Stimulated activated CD8-positive, alpha-beta memory T cell treated with anti-CD3 and anti-CD28 coated beads, Interleukin-12 subunit alpha, Interleukin-12 subunit beta, amount 100 ng/mL, for 24 hours (primary cell): ENCODE data around the gene CHAT.

Experiments used
- DNase-seq: peaks from one replicate; pipeline ENCODE4 v3.0.0-alpha.2; 2020; ENCODE audit errors: extremely low read depth

CHAT gene

DNA sequence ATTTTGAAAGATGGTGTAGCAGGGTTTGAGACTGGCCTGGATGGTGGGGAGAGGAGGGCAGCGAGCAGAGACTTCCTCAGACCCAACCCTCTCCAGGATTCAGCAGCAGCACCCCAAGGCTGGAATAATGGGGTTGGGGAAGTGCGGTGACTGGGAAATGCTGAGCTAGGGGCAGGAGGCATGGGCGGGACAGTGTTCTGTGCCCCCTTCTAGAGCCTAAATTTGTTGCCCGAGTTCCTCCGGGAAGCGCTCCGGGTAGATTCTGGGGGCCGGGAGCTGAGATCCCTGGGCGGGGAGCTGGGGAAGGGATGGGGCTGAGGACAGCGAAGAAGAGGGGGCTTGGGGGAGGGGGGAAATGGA, at the start of gene CHAT:
CHAT (plus strand) TSS at position 156 of the 360 bp plus-strand sequence; CDS start at position 309, 153 bp downstream.
- DNase-seq, result no peak

DNA sequence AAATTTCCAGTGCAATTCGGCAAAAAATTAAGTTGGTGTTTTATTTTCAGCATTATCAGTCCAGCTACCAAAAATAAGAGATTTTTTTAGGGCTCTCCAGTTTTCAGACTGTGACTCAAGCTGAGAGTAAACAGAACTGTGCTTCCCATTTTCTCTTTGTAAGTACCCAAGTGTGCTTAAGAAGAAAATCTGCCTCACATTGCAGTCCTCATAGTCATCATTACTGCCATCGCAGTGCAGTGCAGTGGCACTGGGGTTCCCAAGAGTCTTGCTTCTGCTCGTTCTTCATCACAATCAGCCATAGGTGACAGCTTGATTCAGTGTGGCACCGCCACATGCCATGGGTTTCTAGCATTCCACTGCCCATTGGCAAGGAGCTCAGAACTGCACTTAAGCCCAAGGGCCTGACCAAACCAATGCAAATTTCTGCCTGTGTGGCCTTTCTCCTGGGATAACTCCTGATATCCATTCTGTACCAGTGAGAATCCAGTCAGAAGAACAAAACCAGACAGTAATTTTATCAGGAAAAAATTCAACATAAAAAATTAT, 49.3 kb upstream of the CHAT start:
- no peak for DNase-seq

DNA sequence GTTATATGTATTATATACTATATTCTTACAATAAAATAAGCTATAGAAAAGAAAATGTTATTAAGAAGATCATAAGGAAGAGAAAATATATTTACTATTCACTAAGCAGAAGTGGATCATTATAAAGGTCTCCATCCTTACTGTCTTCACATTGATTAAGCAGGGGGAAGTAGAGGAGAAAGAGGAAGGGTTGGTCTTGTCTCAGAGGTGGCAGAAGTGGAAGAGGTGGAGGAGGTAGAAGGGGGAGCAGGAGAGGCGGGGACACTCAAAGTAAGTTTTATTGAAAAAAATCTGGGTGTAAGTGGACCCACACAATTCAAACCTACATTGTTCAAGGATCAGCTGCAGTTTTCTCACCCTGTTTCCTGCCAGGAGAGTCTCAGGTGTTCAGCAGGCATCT, 46.0 kb upstream of the CHAT start:
- no peak for DNase-seq

DNA sequence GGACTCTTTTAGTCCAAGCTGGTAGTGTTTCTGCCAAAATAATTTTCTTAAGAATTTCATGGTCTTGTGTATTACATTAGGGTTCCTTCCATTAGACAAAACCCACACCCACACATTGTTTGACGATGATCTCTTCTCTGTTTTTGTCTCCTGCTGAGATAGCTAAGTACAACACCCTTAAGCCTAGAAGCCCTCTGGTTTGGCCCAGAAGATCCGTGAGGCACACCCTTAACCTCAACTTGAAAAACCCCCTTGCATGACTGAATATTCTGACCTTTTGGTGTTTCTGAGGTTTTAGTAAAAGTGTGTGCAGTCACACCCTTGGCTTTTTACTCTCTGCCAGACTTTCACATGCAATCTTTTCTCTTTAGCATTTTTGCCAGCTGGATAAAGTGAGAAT, 45.6 kb upstream of the CHAT start:
- DNase-seq, result no peak

DNA sequence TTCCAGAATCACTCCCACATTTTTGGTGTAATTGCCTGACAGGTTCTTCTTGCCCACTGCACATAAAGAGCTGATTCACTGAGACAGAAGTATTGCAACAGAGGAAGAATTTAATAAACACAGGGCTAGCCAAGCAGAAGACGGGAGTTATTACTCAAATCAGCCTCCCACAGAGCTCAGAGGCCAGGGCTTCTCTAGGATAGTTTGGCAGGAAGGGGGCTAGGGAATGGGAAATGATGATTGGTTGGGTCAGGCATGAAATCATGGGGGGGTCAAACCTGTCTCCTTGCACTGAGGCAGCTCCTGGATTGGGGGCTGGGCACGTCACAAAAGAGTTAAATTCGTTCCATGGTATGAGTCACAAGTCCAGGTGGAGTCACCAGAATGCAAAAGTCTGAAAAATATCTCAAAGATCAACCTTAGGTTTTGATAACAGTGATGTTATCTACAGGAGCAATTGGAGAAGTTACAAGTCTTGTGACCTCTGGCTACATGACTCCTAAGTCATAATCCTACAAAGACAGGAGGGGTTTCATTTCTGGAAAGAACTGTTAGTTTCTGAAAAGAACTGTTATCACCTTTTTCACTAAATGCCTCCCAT, 44.7 kb upstream of the CHAT start:
- DNase-seq, result no peak

DNA sequence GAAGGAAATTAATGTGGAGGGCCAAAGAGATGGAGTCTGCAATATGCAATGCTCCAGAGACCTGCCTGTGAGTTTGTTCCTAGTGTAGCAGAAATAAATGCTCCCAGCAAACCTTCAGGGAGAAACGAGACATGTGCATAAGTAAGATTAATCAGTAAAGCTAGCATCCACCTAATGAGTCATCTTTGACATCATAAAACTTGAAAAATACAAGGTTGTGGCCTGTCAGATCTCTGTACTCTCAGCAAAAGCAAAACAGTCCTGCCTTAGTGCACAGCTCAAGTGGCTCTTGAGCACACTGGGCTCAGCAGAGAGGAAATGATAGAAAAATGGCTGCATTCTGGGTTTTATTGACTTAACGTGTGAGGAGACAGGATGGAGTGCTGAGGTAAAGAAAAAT, 42.4 kb upstream of the CHAT start:
- DNase-seq, result no peak

DNA sequence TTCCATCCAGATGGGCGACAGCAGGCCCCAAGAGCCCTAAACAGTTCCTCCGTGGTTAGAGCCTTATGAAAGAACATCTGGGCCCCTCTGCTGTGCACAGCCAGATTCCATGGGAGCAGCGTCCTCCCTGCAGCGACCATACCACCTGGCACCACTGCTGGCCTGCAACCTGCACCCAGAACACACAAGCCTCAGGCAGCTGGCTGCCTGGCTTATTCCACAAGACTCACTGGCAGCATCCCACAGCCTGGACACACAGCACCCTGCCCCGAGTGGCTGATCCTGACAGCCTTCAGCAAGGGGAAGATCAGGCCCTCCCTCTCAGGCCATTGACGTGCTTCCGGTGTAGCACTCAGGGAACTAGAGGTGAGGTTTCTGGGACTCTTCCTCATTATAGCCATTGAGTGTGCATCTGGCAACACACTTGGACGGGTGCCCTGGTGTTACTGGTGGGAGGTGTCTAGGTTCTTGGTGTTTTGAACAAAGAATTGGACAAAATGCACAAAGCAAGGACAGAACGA, 41.2 kb upstream of the CHAT start:
- no peak for DNase-seq

DNA sequence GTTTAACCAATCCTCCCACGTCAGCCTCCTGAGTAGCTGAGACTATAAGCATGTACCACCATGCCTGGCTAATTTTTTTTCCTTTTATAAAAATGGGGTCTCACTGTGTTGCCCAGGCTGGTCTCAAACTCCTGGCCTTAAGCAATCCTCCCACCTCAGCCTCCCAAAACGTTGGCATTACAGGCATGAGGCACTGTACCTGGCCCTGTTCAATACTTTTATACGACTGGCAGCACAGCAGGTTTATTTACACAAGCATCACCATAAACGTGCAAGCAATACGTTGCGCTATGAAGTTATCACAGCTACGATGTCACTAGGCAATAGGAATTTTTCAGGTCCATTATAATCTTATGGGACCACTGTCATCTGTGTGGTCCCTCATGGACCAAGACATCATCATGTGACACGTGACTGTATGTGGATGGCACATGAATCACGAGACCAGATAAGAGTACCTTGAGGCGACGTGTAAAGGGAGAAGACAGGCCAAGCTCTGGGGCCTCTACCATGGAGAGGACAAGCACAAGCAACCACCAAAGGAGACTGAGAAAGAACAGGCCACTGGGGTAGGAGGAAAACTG, 38.3 kb upstream of the CHAT start:
- no peak for DNase-seq

DNA sequence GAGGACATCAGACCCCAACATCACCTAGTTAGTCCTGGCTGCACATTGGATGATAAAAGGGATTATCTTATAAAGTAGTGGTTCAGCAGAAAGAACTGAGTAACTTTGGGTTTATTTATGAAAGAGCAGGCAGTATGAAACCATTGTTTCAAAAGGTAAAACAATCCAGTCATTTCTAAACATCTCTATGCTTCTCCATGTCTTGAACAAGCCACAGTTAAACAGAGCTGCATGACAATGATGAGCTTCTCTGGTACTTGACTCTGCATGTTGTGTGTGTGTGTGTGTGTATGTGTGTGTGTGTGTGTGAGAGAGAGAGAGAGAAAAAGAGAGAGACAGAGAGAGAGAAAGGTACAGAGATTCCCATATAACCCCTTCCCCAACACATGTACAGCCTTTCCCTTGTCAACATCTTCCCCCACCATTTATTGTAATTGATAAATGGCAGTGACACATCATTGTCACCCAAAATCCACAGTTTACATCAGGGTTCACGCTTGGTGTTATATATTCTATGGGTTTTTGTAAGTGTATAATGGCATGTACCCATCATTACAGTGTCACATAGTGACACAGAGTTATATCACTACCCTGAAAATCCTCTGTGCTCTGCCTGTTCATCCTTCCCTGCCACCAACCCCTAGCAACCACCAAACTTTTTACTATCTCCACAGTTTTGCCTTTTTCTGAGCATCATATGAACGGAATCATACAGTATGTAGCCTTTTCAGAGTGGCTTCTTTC, 36.5 kb upstream of the CHAT start:
- DNase-seq, result no peak

DNA sequence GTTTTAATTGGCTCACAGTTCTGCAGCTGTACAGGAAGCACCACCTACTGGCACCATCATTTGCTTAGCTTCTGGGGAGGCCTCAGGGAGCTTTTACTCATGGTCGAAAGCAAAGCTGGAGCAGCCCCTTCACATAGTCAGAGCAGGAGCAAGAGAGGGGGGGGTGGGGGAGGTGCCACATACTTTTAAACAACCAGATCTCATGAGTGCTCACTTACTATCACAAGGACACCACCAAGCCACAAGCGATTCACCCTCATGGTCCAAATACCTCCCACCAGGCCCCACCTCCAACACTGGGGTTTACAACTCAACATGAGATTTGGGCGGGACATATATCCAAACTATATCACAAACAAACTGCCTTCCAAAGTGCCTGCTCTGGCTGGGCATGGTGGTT, 35.4 kb upstream of the CHAT start:
- no peak for DNase-seq

DNA sequence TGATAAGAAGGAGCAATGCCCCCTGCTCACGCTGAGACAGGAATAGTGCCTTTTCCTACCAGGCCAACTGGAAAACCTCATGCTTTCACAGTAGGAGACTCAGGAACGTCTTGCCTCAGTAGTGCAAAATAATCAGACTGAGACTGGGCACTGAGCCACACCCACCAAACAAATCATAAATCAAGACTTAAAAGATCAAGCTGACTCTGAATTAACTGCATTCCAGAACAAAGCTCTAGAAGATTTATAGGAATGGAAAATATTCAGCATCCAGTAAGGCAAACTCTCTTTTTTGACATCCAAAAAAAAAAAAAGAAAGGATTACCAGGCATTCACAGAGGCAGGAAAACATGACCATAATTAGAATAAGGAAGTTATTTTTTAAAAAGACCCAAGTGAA, 34.2 kb upstream of the CHAT start:
- no peak for DNase-seq

DNA sequence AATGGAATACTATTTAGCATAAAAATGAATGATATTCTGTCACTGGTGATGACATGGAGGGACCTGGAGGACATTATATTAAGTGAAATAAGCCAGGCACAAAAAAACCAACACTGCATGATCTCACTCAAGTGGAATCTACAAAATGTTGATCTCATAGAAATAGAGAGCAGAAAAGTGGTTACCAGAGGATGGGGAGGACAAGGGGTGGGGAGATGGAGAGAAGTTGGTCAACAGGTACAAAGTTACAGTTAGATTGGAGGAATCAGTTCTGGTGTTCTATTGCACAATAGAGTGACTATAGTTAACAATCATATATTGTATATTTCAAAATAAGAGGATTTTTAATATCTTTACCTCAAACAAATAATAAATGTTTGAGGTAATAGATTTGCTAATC, 28.4 kb upstream of the CHAT start:
- DNase-seq, result no peak

DNA sequence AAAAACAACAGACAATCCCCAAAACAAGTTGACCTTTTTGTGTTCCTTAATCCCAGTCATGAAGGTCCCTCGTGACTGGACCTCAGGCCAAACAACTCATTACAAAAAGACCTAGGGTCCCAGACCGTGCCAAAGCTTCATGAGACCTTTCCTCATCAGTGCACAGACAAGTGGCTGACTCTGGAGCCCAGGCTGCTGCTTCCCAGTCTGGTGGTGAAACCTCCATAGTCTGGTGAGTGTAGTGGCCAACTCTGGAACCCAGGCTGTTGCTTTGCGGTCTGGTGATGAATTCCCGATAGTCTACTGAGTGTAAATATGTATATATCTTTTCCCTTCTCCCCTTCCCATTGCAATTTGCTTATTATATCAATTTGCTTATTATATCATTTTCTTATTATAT, 25.9 kb upstream of the CHAT start:
- DNase-seq, result no peak

DNA sequence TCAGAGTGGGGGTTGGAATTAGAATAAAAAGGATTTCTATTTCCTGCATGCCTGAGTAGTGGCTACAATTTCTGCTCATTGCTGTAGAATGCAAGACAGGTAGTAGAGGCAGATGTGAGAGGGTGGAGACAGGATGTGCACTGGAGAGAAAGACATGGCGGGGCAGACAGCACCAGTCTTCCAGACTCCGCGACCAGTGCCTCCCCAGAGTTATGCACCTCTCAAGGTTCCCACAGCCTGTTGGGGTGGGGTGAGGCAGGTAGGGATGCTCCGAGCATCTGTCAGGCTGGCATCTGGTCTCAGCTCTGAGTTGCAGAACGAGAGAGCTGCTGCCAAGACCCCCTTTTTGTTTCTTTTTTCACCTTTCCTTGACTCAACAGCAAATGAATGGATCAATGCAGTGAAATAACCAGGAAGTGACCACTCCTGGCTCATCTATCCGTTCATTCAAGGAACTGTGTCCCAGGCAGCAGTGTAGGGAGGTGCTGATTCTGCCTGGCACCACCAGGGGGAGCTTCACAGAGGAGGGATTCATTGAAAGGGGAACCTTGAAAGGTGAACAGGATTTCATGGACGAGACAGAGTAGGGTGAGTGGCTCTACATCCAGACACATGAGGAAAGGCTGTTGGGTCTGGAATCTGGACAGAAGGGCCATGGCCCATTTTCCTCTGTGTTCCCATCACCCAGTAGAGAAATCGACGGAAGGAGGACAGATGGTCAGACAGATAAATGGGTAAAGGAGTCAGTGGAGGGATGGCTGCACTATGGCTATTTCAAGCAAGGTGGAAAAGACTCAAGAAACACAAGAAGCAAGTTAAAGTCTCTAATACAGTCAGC, 20.9 kb upstream of the CHAT start:
- no peak for DNase-seq

DNA sequence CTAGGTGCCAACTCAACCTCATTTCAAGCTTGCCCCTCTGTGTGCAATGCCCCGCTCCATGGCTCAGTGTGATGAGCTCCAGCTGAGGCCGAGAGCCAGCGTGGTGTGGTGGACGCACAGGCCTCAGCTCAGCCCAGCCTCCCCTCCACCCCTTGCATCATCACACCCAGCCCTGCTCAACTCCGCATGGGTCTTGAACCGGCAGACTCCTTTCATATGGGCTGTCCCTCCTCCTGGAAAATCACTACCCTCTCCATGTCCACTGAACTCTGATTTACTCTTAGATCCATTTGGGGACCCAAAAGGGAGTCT, 20.3 kb upstream of the CHAT start:
- DNase-seq, result no peak

DNA sequence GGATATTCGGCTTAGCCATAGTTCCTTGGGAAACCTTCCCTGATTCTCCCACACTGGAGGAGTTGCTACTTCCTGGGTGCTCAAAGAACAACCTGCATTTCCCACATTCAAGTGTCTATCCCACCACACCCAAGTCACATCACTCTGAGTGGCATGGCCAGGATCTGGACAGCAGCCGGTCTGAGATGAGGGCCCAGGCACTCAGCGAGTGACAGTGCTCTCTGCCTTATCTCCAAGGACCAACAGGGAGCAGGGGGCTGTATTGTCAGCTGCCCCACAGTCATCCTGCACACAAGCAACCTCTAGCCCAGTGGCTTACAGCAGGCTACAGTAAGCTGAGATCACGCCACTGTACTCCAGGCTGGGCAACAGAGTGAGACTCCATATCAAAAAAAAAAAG, 19.8 kb upstream of the CHAT start:
- no peak for DNase-seq

DNA sequence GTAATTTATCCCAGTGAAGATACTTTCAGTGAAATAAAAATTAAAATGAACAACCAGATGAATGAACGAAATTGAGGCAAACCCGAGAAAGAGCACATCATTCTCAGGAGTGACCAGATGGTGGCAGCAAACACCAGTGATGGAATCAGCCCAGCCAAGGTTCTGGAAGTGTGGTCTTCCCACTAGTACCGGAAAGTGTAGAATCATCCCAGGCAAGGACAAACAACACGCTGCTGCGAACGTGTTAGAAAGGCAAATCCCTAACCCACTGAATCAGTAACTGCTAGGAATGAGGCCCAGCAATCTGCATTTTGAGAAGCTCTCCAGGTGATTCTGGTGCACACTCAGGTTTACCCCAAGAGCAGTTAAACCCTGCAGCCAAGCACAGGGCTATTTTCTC, 19.2 kb upstream of the CHAT start:
- DNase-seq, result no peak

DNA sequence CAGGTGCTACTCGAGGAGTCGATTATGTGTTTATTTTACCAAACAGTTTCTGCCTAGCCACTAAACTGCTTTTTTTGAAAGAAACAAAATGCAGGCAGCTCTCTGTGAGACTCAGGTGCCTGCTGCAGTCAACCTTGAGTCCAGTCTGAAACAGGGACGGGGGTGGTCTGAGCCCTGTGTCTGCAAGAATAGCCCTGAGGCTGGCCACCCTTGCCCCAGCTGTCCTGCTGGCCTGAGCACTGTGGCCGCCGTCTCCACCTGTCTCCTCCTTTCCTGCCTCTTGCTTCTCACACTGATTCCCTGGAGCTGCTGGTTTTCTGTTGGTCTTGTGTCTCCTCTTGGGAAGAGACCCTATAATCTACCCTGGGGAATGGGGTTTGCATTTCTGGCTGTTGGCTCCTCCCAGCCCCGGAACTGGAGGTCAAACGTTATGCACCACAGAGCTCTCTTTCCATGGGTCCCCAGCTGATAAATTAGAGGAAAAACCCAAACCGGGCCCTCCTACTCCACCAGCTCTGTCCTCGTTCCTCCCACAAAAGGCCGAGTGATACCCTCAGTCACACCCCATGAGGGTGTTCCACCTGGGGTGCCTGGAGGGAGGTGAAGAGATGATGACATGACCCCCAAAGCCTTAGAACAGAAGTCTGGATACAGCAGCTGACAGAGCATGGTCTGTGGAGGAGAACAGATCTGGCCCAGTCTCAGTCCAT, 18.7 kb upstream of the CHAT start:
- no peak for DNase-seq

DNA sequence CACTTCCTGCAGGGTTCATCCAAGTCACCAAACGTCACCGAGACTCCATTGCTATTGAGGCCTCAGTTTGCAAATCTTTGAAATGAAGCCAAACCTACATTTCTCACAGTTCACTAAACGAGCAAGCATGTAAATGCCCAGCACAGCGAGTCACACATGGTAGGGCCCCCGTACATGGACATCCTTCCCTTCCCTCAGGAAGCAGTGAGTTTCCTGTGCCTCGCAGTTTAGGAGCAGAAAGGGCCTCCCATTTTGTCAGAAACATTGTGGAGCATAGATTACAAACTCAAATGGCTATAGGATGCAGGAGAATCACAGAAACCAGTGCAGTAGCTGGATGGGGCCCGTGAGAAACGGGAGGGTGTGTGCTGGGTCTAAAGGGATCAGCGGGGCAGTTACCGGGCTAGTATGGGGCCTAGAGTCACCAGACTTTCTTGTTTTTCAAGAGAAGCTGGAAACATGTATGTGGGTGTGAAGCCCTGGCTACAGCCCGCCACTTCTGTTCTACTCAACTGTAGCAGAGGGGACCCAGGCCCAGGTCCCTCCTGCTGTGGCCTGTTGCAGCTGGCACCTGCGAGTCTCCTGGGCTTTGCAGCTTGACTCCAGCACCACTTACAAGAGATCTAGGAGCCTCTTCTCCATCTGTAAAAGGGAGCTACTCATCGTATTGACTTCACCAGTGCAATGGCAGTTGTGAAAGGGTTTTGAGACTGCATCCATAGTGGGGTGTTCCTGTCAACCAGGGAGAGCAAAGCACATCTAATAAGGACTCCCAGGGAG, 17.9 kb upstream of the CHAT start:
- no peak for DNase-seq

DNA sequence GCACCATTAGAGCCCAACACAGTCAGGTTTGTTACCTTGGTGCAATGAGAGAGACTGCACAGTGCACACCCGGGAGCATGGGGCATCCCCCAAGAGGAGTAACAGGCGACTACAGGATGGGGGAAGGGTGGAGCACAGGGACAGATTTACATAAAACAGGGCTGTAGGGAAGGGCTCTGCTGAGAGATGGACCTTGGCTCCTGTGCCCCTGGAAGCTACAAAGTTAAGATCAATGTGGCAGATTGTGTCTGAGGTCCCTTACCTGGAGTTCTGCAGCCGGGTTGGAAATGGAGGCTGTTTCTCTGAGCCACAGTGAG, 17.4 kb upstream of the CHAT start:
- no peak for DNase-seq

DNA sequence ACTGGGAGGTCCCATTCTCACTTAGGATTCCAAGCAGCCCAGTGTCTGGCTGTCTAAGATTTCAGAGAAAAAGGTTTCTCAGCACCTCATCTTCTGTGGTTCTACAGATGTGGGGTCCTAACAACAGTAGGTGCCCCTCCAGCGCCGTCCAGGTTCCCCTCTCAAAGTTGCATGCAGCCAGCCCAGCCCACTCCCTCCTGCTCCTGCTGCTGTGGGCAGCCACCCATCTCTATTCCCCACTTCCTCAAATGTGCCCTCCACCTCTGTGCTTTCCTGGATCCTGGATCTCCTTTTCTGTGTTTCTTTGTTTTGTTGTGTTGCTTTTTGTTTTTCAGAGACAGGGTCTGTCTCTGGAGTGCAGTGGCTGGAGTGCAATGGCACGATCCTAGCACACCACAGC, 17.0 kb upstream of the CHAT start:
- no peak for DNase-seq
